GM18502 (cell line): ENCODE data around the gene METTL8.
"Not testable (repeated sequence)": the region's sequence is repeated elsewhere in the genome, so short reads cannot be mapped to it uniquely, and the experiment has no call there.

Experiments
- ATAC-seq: cut with Tn5 transposase; IDR thresholded peaks from one replicate; pipeline ENCODE4 v1.9.1; 2021; ENCODE audit warnings: mild to moderate bottlenecking; ENCODE audit not compliant: unreplicated experiment, poor library complexity

METTL8 gene

GRCh38 chr2:171404261-171404660 lies 29.5 kb downstream of the METTL8 start:
- no peak for ATAC-seq

DNA sequence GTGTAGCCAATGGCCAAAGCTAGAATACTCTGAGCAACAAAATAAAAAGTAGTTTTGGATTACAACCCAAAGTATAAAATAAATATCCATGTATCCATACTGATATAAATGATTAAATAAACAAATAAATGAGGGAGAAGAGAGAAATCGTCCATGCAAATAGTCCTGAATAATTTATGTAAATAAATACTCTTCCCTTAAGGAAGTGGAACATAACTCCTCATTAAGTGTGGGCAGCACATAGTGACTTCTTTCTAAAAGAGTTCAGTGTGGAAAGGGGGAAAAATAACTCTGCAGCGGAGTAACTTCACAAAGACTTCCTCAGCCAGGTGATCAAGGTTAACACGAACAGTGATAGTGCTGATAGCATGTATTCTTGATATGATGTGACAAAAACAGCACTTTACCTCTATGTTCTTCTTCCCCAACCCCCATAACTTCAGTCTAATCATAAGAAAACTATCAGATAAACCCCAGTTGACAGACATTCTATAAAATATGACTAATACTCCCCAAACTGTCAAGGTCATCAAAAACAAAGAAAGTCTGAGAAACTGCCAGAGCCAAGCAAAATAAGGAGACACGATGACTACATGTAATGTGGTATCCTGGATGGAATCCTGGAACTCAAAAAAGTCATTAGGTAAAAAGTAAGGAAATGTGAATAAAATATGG lies 30.7 kb downstream of the METTL8 start:
- ATAC-seq, result no peak

DNA sequence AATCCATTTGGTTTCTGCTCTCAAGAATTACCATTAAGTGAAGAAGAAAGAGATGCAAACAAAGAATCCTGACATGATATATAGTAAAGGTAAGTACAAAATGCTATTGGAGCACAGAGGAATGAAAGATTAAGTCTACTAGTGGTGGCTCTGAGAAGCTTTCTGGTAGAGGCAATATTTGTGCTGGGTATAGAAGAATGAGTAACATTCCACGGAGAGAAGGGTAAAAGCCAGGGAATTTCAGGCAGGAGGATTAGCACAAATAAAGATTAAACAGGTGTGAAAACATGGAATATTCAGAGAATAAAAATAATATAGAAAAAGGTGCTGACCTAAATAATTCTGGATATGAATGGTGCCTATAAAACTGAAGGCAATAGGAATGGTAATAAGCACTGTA lies 31.8 kb downstream of the METTL8 start:
- no peak for ATAC-seq

DNA sequence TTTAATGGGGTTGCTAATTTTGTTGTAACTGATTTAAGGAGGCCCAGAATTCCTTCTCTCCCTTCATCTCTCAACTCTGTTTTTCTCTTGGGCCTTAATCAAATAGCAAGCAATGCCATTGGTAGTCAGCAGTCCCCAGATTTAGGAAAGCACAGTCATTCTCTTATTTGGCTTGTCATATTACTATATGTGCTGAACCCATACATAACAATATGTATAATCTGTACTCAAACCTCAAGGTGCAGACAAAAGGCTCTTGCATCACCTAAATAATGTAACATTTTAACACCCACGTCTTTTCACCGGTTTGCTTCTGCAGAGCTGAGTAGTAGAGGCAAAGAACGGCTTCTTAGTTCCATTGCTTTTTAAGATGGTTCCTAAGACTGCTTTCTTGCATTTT lies 33.4 kb downstream of the METTL8 start:
- ATAC-seq, result no peak

DNA sequence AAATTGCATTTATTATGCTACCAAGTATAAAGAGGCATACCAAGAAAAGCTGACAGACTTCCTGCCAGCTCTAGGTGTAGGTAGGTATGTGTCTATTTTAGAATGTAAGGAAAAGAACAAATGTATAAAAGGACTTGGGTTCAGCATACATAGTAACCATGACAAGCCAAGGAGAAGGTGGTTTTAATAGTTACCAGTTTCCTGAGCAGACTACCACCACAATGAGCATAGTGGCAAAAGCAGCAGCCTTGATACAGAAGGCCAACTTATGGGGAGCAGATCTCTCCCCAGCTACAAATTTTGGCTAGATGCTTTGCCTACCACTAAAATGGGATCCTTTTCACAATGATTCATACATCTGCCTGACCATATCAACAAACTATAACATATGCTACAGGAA lies 34.5 kb downstream of the METTL8 start:
- no peak for ATAC-seq

GRCh38 chr2:171394164-171394740 lies 39.5 kb downstream of the METTL8 start:
- no peak for ATAC-seq

DNA sequence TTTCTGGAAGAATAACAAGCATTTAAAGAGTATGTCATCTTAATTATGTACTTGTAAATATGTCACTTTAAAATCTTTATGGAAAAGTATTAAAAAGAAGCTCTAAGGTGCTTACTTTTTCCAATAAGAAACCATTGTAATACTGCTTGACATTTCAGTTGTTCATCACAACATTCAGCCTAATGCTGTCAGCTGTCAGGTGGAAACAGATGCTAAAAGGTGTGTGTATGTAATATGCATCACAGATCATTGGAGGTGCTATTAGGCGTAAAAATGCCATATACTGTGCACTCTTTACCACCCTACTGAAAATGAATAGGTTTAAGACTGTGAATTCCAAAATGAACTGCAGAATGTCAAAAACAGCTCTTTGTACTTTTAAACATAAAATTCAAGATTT lies 40.3 kb downstream of the METTL8 start:
- no peak for ATAC-seq

GRCh38 chr2:171391532-171391931 lies 42.3 kb downstream of the METTL8 start:
- no peak for ATAC-seq

- no peak for ATAC-seq
These were observed 42.8 kb downstream of the METTL8 start for GRCh38 chr2:171390941-171391516.

DNA sequence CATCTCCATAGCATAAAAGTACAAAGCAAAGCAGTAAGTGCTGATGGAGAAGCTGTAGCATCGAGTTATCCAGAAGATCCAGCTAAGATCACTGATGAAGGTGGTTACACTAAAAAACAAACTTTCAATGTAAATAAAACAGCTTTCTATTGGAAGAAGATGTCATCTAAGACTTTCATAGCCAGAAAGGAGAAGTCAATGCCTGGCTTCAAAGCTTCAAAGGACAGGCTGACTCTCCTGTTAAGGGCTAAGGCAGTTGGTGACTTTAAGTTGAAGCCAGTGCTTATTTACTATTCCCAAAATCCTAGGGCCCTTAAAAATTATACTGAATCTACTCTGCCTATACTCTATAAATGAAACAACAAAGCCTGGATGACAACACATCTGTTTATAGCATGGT lies 44.0 kb downstream of the METTL8 start:
- ATAC-seq, result peak; percentile 21

DNA sequence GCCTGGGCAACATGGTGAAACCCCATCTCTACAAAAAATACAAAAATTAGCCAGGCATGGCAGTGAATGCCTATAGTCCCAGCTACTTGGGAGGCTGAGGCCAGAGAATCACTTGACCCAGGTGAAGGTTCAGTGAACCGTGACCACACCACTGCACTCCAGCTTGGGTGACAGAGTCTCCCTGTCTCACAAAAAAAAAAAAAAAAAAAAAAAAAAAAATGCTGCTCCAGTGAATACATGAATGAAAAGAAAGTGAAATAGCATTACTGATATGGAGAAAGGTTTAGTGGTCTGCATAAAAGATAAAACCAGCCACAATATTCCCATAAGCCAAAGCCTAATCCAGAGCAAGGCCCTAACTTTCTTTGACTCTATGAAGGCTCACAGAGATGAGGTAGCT lies 44.5 kb downstream of the METTL8 start:
- ATAC-seq, result peak; percentile 50

DNA sequence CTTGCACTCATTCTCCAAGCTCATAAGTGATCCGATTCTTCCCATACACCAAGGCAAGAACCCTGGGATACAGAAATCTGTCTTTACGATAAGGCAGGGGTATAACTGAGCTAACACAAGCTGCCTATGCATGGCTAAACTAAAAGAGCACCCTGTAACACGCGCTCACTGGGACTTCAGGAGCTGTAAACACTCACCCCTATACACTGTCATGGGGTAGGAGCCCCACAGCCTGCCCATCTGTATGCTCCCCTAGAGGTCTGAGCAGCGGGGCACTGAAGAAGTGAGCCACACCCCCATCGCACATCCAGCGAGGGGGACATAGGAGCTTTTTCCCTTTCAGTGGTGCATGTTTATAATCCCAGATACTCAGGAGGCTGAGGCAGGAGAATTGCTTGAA lies 46.7 kb downstream of the METTL8 start:
- no peak for ATAC-seq

GRCh38 chr2:171386627-171387026 lies 47.2 kb downstream of the METTL8 start:
- ATAC-seq, result no peak

DNA sequence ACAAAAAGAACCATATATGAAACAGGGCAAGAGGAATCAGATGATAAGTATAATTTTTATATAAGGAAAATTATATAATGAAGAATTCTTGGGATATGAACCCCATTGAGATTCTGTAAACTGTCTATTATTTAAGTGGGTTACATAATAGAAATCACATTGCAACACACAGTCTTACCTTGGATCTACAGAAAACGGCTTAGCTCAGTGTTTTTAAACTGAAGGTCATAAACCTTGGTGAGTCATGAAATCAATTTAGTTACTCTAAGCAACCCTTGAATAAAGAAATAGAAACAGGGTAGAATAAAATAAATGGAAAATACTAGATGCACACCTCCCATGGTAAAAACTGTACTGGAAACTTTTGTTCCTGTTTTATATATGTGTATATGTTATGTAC lies 50.7 kb downstream of the METTL8 start:
- ATAC-seq, result no peak

DNA sequence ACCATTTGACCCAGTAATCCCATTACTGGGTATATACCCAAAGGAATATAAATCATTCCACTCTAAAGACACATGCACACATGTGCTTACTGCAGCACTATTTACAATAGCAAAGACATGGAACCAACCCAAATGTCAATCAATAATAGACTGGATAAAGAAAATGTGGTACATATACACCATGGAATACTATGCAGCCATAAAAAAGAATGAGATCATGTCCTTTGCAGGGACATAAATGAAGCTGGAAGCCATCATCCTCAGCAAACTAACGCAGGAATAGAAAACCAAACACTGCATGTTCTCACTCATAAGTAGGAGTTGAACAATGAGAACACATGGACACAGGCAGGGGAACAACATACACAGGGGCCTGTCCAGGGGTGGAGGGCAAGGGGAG lies 51.6 kb downstream of the METTL8 start:
- ATAC-seq, result not testable (repeated sequence)

DNA sequence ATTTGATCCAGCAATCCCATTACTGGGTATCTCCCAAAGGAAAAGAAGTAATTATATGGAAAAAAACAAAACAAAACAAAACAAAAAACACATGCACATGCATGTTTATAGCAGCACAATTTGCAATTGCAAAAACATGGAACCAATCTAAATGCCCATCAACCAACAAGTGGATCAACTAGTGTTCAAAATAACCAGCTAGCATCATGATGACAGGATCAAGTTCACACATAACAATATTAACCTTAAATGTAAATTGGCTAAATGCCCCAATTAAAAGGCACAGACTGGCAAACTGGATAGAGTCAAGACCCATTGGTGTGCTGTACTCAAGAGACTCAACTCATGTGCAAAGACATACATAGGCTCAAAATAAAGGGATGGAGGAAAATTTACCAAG lies 55.9 kb downstream of the METTL8 start:
- not testable (repeated sequence) for ATAC-seq

DNA sequence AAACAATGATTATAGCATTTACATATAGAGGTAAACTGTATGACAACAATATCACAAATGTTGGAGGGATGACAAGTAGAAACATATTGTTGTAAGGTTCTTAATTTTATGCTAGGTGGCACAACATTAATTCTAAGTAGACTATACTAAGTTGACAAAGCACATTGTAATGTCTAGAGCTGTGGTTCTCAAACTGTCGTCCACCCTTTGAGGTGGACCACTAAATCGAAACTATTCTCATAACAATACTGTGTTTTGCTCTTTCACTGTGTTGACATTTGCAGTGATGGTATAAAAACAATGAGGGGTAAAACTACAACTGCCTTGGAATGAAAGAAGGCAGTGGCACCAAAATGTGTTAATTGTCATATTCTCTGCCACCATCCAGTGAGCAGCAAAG lies 66.1 kb downstream of the METTL8 start:
- ATAC-seq, result no peak

DNA sequence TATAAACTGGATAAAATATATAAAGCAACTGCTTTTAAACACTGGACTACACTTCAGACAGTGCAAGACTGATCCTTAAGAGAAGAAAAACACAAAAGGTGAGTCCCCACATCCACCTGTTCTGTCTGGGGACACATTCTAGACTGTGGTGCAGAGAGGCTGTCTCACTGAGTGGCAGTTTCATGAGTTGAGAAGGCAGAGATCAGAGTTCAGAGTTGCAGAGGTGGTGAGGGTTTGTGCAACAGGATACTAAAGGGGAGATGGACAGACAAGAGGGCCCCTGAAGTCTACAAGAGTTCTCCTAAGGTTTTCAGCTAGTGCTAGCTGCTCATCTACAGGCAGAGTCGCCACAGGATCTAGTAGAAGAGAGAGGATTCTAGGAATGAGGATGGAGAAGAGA lies 68.0 kb downstream of the METTL8 start:
- no peak for ATAC-seq

DNA sequence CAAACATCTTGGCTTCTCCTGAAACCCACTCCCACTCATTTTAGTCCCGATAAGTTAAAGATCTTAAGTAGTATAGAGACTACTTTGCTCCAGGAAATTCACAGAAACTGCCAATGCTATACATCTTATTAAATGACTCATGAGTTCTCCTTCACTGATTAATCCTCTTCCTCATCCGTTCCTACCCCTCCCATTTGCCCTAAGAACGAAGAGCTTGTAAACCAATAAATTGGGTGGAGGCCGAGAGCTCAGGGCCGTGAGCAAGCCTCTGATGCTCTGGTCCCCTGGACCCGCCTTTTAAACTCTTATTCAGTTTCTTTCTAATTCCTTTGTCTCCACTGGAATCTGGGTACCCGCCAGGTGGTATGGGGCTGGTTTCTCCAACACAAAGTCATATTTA lies 68.6 kb downstream of the METTL8 start:
- no peak for ATAC-seq

DNA sequence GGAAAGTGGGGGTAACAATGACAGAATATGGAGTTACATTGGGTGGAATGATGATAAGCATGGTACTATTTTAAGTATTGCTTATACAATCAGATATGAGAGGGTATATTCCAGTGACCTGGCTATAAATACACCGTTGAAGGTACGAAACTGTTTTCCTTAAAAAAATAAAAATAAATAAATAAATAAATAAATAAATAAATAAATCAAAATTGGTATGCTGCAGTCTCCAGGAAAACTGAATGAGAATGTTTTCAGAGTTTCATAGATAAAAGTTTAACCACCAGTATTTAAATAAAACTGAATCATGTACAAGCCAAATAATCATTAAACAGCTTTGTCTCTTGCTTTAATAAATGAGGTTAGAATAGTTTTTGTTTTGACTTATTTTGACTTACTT lies 71.4 kb downstream of the METTL8 start:
- ATAC-seq, result no peak

DNA sequence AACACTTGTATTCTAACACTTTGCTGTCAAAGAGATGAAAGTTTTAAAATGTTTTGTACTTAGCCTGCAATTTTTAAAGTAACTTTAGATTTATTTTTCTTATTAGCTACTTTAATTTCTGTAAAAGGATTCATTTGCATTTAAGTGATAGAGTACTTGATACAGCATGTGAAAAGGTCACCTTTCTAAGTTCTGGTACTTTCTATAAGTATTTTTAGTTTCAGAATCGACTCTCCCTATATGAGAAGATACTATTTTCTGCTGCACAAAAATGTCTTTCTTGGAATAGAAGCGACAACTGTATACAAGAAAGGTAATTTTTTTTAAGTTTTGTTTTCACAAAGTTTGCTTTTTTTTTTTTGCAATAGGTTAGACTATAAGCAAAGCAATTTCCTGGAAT lies 72.9 kb downstream of the METTL8 start:
- ATAC-seq, result no peak

DNA sequence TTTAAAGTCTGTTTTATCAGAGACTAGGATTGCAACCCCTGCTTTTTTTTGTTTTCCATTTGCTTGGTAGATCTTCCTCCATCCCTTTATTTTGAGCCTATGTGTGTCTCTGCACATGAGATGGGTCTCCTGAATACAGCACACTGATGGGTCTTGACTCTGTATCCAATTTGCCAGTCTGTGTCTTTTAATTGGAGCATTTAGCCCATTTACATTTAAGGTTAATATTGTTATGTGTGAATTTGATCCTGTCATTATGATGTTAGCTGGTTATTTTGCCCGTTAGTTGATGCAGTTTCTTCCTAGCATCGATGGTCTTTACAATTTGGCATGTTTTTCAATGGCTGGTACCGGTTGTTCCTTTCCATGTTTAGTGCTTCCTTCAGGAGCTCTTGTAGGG lies 80.0 kb downstream of the METTL8 start:
- ATAC-seq, result not testable (repeated sequence)
